Measurements from ENCODE around the gene SLC6A20. TPM values are rescaled to one million over a fixed set of nuclear protein-coding genes. Genes with fewer than 3 reads are reported as not detected.
A peak's percentile ranks its signal among the peaks of the same experiment; 100 is the strongest.

The SLC6A20 gene
- total RNA-seq, 1 experiment from 2014 or later: 0.09 TPM

GRCh38 chr3:45711931-45712330 is 84.4 kb downstream of the SLC6A20 start:
- no peak overlapping the region for H4K8ac ChIP-seq (replicated peaks; ENCODE audit: insufficient read length, low read depth, low read length)
- H2AK5ac ChIP-seq (ENCODE audit: insufficient read length, low read length): no peak overlapping the region
- no peak overlapping the region for H2BK120ac ChIP-seq (ENCODE audit: low read depth, low read length, poor library complexity, severe bottlenecking)
- H3K4me1 ChIP-seq (ENCODE audit: insufficient read depth, low read length): no peaks in the 10 kb centered on the region; the same call in 1 of the 2 replicates
- H3K36me3 Mint-ChIP-seq (ENCODE audit: insufficient read depth in 1 of 3, low read depth in 3 of 3): peaks cover 30 to 66% (median 63%) of the 10 kb centered on the region in 3 experiments; a peak in 6 of 7 replicates
- H3K9me3 Mint-ChIP-seq: no peaks in the 10 kb centered on the region
- H3K23ac ChIP-seq (ENCODE audit: insufficient read length, low read depth, low read length): no peak overlapping the region
- H3K18ac ChIP-seq (ENCODE audit: insufficient read length, low read depth, low read length): no peak overlapping the region
- no peak overlapping the region for H2BK20ac ChIP-seq (ENCODE audit: low read depth, low read length, poor library complexity, severe bottlenecking)
- TF ChIP-seq CTCF (conservative IDR thresholded peaks at IDR 0.05): no peak
- no peak overlapping the region for H3T11ph ChIP-seq (ENCODE audit: low read length)
- DNase-seq: no peak
- H3K79me1 ChIP-seq (ENCODE audit: insufficient read depth, low read depth, low read length, poor library complexity, severe bottlenecking): peaks cover 2% of the 10 kb centered on the region
- no peak overlapping the region for H3K4me3 Mint-ChIP-seq
- H3K14ac ChIP-seq (ENCODE audit: insufficient read depth, low read length): no peak overlapping the region
- no peak overlapping the region for H2BK5ac ChIP-seq (ENCODE audit: insufficient read length, low read length)
- peaks cover 2% of the 10 kb centered on the region for H4K20me1 ChIP-seq (ENCODE audit: control insufficient read depth, insufficient read depth, insufficient read length)
- H3K27ac Mint-ChIP-seq: peak overlapping the region in 2 of 3 experiments; percentile 8 to 53; a peak in 2 of 7 replicates
- no peak overlapping the region for H3K4me2 ChIP-seq (ENCODE audit: insufficient read depth, insufficient read length, low read length)
- H2BK15ac ChIP-seq (ENCODE audit: low read depth, low read length): no peak overlapping the region
- no peak overlapping the region for H4K5ac ChIP-seq (ENCODE audit: insufficient read length, low read depth, low read length)
- no peaks in the 10 kb centered on the region for H3K79me2 ChIP-seq (ENCODE audit: insufficient read depth, low read length)
- H3K27me3 ChIP-seq (ENCODE audit: insufficient read depth, low read length): no peaks in the 10 kb centered on the region
- no peak overlapping the region for H3K56ac ChIP-seq (ENCODE audit: insufficient read length, low read depth, low read length)
- H3K9ac ChIP-seq (ENCODE audit: extremely low read depth, insufficient read length, low read length): no peak overlapping the region
- no peak overlapping the region for H2AFZ ChIP-seq (ENCODE audit: low read length)
- H2BK12ac ChIP-seq (ENCODE audit: insufficient read length, low read depth, low read length): no peak overlapping the region
- H3K23me2 ChIP-seq (ENCODE audit: insufficient read length, low read depth, low read length, poor library complexity, severe bottlenecking): no peaks in the 10 kb centered on the region
- no peaks in the 10 kb centered on the region for H3K9me3 ChIP-seq (ENCODE audit: control insufficient read depth, low read depth, low read length)
- H3K27ac ChIP-seq (ENCODE audit: insufficient read length, low read depth, low read length): no peak overlapping the region
- H4K91ac ChIP-seq (ENCODE audit: insufficient read length, low read depth, low read length): no peak overlapping the region
- WGBS (ENCODE audit: extremely low coverage, insufficient read length, low lambda C conversion rate): no CpG with 5 or more reads among the region's 4 CpGs
- no peaks in the 10 kb centered on the region for H3K27me3 Mint-ChIP-seq (ENCODE audit: low read depth)
- no peak overlapping the region for H3K4ac ChIP-seq (ENCODE audit: low read depth, low read length)
- peaks cover 0 to 3% of the 10 kb centered on the region in 2 experiments; a peak in 1 of 4 replicates for H3K4me1 Mint-ChIP-seq
